GM12878 (cell line): Measurements from ENCODE around the gene GNPDA2. TPM values are rescaled to one million over a fixed set of nuclear protein-coding genes. Genes with fewer than 3 reads are reported as not detected.

Experiments used
- ATAC-seq: fragments of 200-7000 bp; cut with Tn5 transposase; 3 replicates; pipeline ENCODE4 v1.9.1; 2020; ENCODE audit warnings: mild to moderate bottlenecking, moderate library complexity
- BruUV-seq: library from RNA; stranded (reverse); fragments of 400-500 nt; replicated peaks from 2 replicates; lab custom pipeline; 2021; lab: Mats Ljungman, UMichigan
- CTCF ChIA-PET: fragments of 300-600 bp; sonication (Branson Sonifier 250); formaldehyde crosslinking; extraction: SDS; loops from one replicate; lab custom pipeline; 2021; ENCODE audit warnings: inconsistent platforms; lab: Yijun Ruan, JAX
- POLR2A ChIA-PET: fragments of 350-600 bp; formaldehyde crosslinking; extraction: SDS; loops from one replicate; lab custom pipeline; 2021; ENCODE audit warnings: inconsistent platforms; lab: Charles Lee
- RAD21 ChIA-PET: fragments of 300-600 bp; sonication (Branson Sonifier 250); formaldehyde crosslinking; loops from one replicate; lab custom pipeline; 2023; ENCODE audit warnings: antibody characterized with exemption; ENCODE audit not compliant: unreplicated experiment; lab: Charles Lee
- SMC1A ChIA-PET: fragments of 300-600 bp; sonication (Branson Sonifier 250); formaldehyde crosslinking; loops from one replicate; lab custom pipeline; 2023; ENCODE audit not compliant: unreplicated experiment, uncharacterized antibody; lab: Charles Lee
- DNase-seq: peaks from one replicate; pipeline ENCODE4 v3.0.0-alpha.2; 2011; ENCODE audit warnings: low read depth, low spot score
- FAIRE-seq: peaks from 3 replicates; lab custom pipeline; 2011; peaks lifted over from hg19 to GRCh38; lab: Jason Lieb, UNC
- H2AFZ ChIP-seq: 2 replicates; pipeline ENCODE4 v1.6.0; 2011; ENCODE audit warnings: low read depth, low read length, control low read depth; ENCODE audit not compliant: control insufficient read depth
- H3K27ac ChIP-seq: 2 replicates; pipeline ENCODE4 v1.5.1; 2011; ENCODE audit warnings: control low read depth; ENCODE audit not compliant: control insufficient read depth, insufficient read depth
- H3K27me3 ChIP-seq, 2 experiments: replicated peaks in 1 of 2; 2 replicates each; pipeline versions ENCODE4 v1.6.0 to v1.6.1; 2011; ENCODE audit warnings: low read length in 1 of 2; ENCODE audit not compliant: control insufficient read depth in 2 of 2, insufficient read depth in 2 of 2
- H3K36me3 ChIP-seq, 2 experiments: 2 replicates each; pipeline ENCODE4 v1.5.1; 2011; ENCODE audit warnings: low read length in 1 of 2; ENCODE audit not compliant: control insufficient read depth in 2 of 2, insufficient read depth in 2 of 2
- H3K4me1 ChIP-seq: 2 replicates; pipeline ENCODE4 v1.6.1; 2011; ENCODE audit warnings: mild to moderate bottlenecking, low read length, moderate library complexity, mixed read lengths; ENCODE audit not compliant: control insufficient read depth, insufficient read depth
- H3K4me2 ChIP-seq: 2 replicates; pipeline ENCODE4 v1.6.0; 2011; ENCODE audit warnings: control low read depth; ENCODE audit not compliant: control insufficient read depth, insufficient read depth
- H3K4me3 ChIP-seq: fragments of 200-600 bp; sonication (generic); 2 replicates; pipeline ENCODE4 v1.5.1; 2016
- H3K79me2 ChIP-seq: 2 replicates; pipeline ENCODE4 v1.6.0; 2011; ENCODE audit warnings: low read length; ENCODE audit not compliant: control insufficient read depth, insufficient read depth
- H3K9ac ChIP-seq: 2 replicates; pipeline ENCODE4 v1.8.0; 2011; ENCODE audit warnings: low read length, control low read depth, mixed read lengths; ENCODE audit not compliant: control insufficient read depth, insufficient read depth
- H3K9me3 ChIP-seq: replicated peaks from 3 replicates; pipeline ENCODE4 v1.5.1; 2011; ENCODE audit warnings: mild to moderate bottlenecking, low read length; ENCODE audit not compliant: control insufficient read depth, insufficient read depth
- H4K20me1 ChIP-seq: 2 replicates; pipeline ENCODE4 v1.6.0; 2011; ENCODE audit not compliant: control insufficient read depth, insufficient read depth
- ASH2L ChIP-seq: fragments of 300-600, 200-600 bp; sonication (generic); IDR thresholded peaks from 2 replicates; pipeline ENCODE4 v1.6.1; 2017; ENCODE audit warnings: low read depth, mild to moderate bottlenecking, borderline replicate concordance
- ATF3 ChIP-seq: IDR thresholded peaks from 2 replicates; pipeline ENCODE4 v1.6.1; 2011; ENCODE audit warnings: low read depth, mild to moderate bottlenecking, low read length, moderate library complexity, borderline replicate concordance; ENCODE audit errors: extremely low read depth
- BACH1 ChIP-seq: fragments of 450-650 bp; IDR thresholded peaks from 2 replicates; pipeline ENCODE4 v1.6.1; 2017; ENCODE audit warnings: mild to moderate bottlenecking, borderline replicate concordance
- IKZF1 ChIP-seq: fragments of 450-650 bp; conservative IDR thresholded peaks from 2 replicates; pipeline ENCODE4 v1.6.1; 2017; ENCODE audit warnings: antibody characterized with exemption, mild to moderate bottlenecking
- IRF5 ChIP-seq: fragments of 450-650 bp; IDR thresholded peaks from 2 replicates; pipeline ENCODE4 v1.6.1; 2017; ENCODE audit warnings: borderline replicate concordance
- LARP7 ChIP-seq: fragments of 450-650 bp; IDR thresholded peaks from 2 replicates; pipeline ENCODE4 v1.6.1; 2017; ENCODE audit warnings: mild to moderate bottlenecking
- PKNOX1 ChIP-seq: fragments of 450-650 bp; IDR thresholded peaks from 2 replicates; pipeline ENCODE4 v1.6.1; 2016; ENCODE audit warnings: mild to moderate bottlenecking
- PML ChIP-seq: IDR thresholded peaks from 2 replicates; pipeline ENCODE4 v1.6.1; 2012; ENCODE audit warnings: low read length, inconsistent platforms
- POLR2AphosphoS5 ChIP-seq: IDR thresholded peaks from 2 replicates; pipeline ENCODE4 v1.6.1; 2011; ENCODE audit warnings: mild to moderate bottlenecking, low read length, inconsistent platforms
- RCOR1 ChIP-seq: conservative IDR thresholded peaks from 2 replicates; pipeline ENCODE4 v1.6.1; 2012; ENCODE audit warnings: low read depth, low read length, improper control_type of control experiment
- RELB ChIP-seq: fragments of 450-650 bp; IDR thresholded peaks from 2 replicates; pipeline ENCODE4 v1.6.1; 2017; ENCODE audit warnings: low read depth, mild to moderate bottlenecking, moderate library complexity
- SP1 ChIP-seq: IDR thresholded peaks from one replicate; pipeline ENCODE4 v1.6.1; 2011; ENCODE audit warnings: low read depth, low read length
- SUZ12 ChIP-seq: fragments of 200-600 bp; sonication (generic); IDR thresholded peaks from one replicate; pipeline ENCODE4 v1.6.1; 2018; ENCODE audit warnings: antibody characterized with exemption, mild to moderate bottlenecking; ENCODE audit not compliant: unreplicated experiment
- USF2 ChIP-seq: IDR thresholded peaks from 2 replicates; pipeline ENCODE4 v1.6.1; 2011; ENCODE audit warnings: low read depth, low read length, improper control_type of control experiment, borderline replicate concordance
- ZBED1 ChIP-seq: IDR thresholded peaks from 2 replicates; pipeline ENCODE4 v1.6.1; 2016; ENCODE audit warnings: borderline replicate concordance
- ZZZ3 ChIP-seq: IDR thresholded peaks from 2 replicates; pipeline ENCODE4 v1.6.1; 2011; ENCODE audit warnings: low read depth; ENCODE audit not compliant: control insufficient read depth, insufficient read length
- WGBS: methylation state at CpG from one replicate; pipeline ENCODE4 v1.1.6; 2016; ENCODE audit warnings: low lambda C conversion rate; ENCODE audit not compliant: insufficient replicate concordance, insufficient coverage; ENCODE audit errors: missing lambda C conversion rate; 5-methylcytosine and 5-hydroxymethylcytosine counted together
- in situ Hi-C: fragments of 300-500 bp; cut with MboI; formaldehyde crosslinking; loops from 9 replicates; pipeline ENCODE4 v1.14.3; 2018; ENCODE audit warnings: mixed read lengths
- intact Hi-C: fragments of 100-400 bp; cut with micrococcal nuclease; formaldehyde crosslinking; loops from one replicate; pipeline ENCODE4 v1.14.2; 2022; ENCODE audit not compliant: unreplicated experiment
- polyA plus RNA-seq, 11 experiments: library from polyadenylated mRNA; depleted of rRNA in 4 of 11; unstranded in 6 of 11; stranded (reverse) in 5 of 11; fragments of >200 nt; fragmentation: Nextera tagmentation in 4 of 11; fragmentation: Illumina TruSeq in 1 of 11; extraction: Ambion mirVana in 4 of 11; extraction: Trizol in 1 of 11; gene quantifications; 1 replicate in 1 of 11; 2 replicates in 10 of 11; pipeline versions ENCODE4 v1.2.1 to v1.2.3, GENCODE V29; 2011 to 2016; ENCODE audit warnings: inconsistent platforms in 2 of 11, missing spikeins in 2 of 11, low read depth in 1 of 11
- total RNA-seq, 4 experiments: library from RNA; depleted of rRNA in 3 of 4; stranded (reverse); fragments of >200 nt in 3 of 4; fragmentation: Illumina TruSeq in 1 of 4; extraction: Trizol in 1 of 4; gene quantifications; 2 replicates each; pipeline versions ENCODE4 v1.2.1 to v1.2.3, GENCODE V29; 2013 to 2021

The GNPDA2 gene
- total and polyA plus RNA-seq, 10 of the 15 experiments (the other 5 are each of a cell fraction or from before 2014, with no cell fraction given) = 16.7 to 45.8 (median 23.8) TPM

GRCh38 chr4:44674471-44674870 lies 51.9 kb downstream of the GNPDA2 start:
- no peaks in the 10 kb centered on the region for H3K9me3 ChIP-seq
- 0 out of 4 replicates have a peak, but pooled peaks cover 0 to 2% of the 10 kb centered on the region in 2 experiments for H3K27me3 ChIP-seq
- no peak overlapping the region for H3K9ac ChIP-seq
- H3K36me3 ChIP-seq = no peaks in the 10 kb centered on the region
- H4K20me1 ChIP-seq = no peaks in the 10 kb centered on the region
- ATAC-seq (no peak), FAIRE-seq (no peak), DNase-seq (no peak)
- intact Hi-C loops (no loop called here), in situ Hi-C loops (no loop called here)
- no peak overlapping the region for H3K4me2 ChIP-seq
- H3K79me2 ChIP-seq = peaks cover 13% of the 10 kb centered on the region
- BruUV-seq = no TSS peak
- POLR2A ChIA-PET = no interaction called here
- H3K4me1 ChIP-seq = no peaks in the 10 kb centered on the region
- H2AFZ ChIP-seq = no peak overlapping the region
- CTCF ChIA-PET = interaction anchor here (2.1 kb wide), 1 partner anchor 35 kb away, joined by 4 read pairs; no protein-coding TSS in a partner anchor
- no peak overlapping the region for H3K27ac ChIP-seq
- no peak overlapping the region for H3K4me3 ChIP-seq
- 78% methylated on average over 1 of the region's 1 CpG for WGBS
- SMC1A ChIA-PET = no interaction called here
- RAD21 ChIA-PET = no interaction called here
- TF ChIP-seq RCOR1 (no peak), IKZF1 (no peak), ZZZ3 (no peak), LARP7 (no peak), SUZ12 (no peak), RELB (no peak), ATF3 (no peak), BACH1 (no peak), SP1 (no peak), ZBED1 (no peak), ASH2L (no peak), IRF5 (no peak), PML (no peak), USF2 (no peak), POLR2AphosphoS5 (no peak), PKNOX1 (no peak)
